ENCODE results near the gene CITED4.
A peak's percentile ranks its signal among the peaks of the same experiment; 100 is the strongest.

The CITED4 gene

GRCh38 chr1:40851643-40852042, 10.5 kb downstream of the CITED4 start:
- DNase-seq, result no peak

GRCh38 chr1:40849801-40850592, 12.2 kb downstream of the CITED4 start:
- peak; percentile 81 for DNase-seq

- no peak for DNase-seq
Observed at GRCh38 chr1:40848530-40849189, 13.5 kb downstream of the CITED4 start.

- no peak for DNase-seq
Observed at GRCh38 chr1:40847023-40847745, 15.0 kb downstream of the CITED4 start.

GRCh38 chr1:40845895-40846294, 16.3 kb downstream of the CITED4 start:
- no peak for DNase-seq

GRCh38 chr1:40844887-40845878, 17.0 kb downstream of the CITED4 start:
- no peak for DNase-seq

GRCh38 chr1:40844079-40844478, 18.1 kb downstream of the CITED4 start:
- no peak for DNase-seq

GRCh38 chr1:40842691-40843090, 19.5 kb downstream of the CITED4 start:
- no peak for DNase-seq

GRCh38 chr1:40842207-40842606, 20.0 kb downstream of the CITED4 start:
- DNase-seq, result no peak

- no peak for DNase-seq
Observed at GRCh38 chr1:40841602-40842001, 20.6 kb downstream of the CITED4 start.

- DNase-seq, result no peak
Observed at GRCh38 chr1:40840526-40841323, 21.4 kb downstream of the CITED4 start.

- no peak for DNase-seq
Observed at GRCh38 chr1:40839943-40840335, 22.2 kb downstream of the CITED4 start.

- DNase-seq, result no peak
Observed at GRCh38 chr1:40838980-40839942, 22.9 kb downstream of the CITED4 start.

- no peak for DNase-seq
Observed at GRCh38 chr1:40838045-40838979, 23.9 kb downstream of the CITED4 start.

- no peak for DNase-seq
Observed at GRCh38 chr1:40837601-40838000, 24.6 kb downstream of the CITED4 start.

GRCh38 chr1:40836283-40836682, 25.9 kb downstream of the CITED4 start:
- no peak for DNase-seq

- DNase-seq, result no peak
Observed at GRCh38 chr1:40834968-40835545, 27.1 kb downstream of the CITED4 start.

- DNase-seq, result no peak
Observed at GRCh38 chr1:40833979-40834378, 28.2 kb downstream of the CITED4 start.
